H4 (cell line): Measurements from ENCODE around the gene ZNF236. TPM values are rescaled to one million over a fixed set of nuclear protein-coding genes. Genes with fewer than 3 reads are reported as not detected.

Experiments
- DNase-seq: peaks from one replicate; pipeline ENCODE4 v3.0.0-alpha.2; 2015; ENCODE audit warnings: low spot score
- total RNA-seq: library from RNA; depleted of rRNA; stranded (reverse); fragments of >200 nt; shearing (Covaris generic); gene quantifications from 2 replicates; pipeline ENCODE4 v1.2.3, GENCODE V29; 2014

ZNF236 gene
- total RNA-seq, 1 experiment from 2014 or later = 4.9 TPM

- no peak for DNase-seq
Observed at GRCh38 chr18:76972846-76973519, 150.6 kb downstream of the ZNF236 start.

- no peak for DNase-seq
Observed at GRCh38 chr18:76973520-76974266, 151.3 kb downstream of the ZNF236 start.

GRCh38 chr18:76974386-76974785 is 152.0 kb downstream of the ZNF236 start:
- DNase-seq = no peak

- no peak for DNase-seq
Observed at GRCh38 chr18:76975577-76976110, 153.3 kb downstream of the ZNF236 start.

- DNase-seq = no peak
Observed at GRCh38 chr18:76977108-76977621, 154.8 kb downstream of the ZNF236 start.

- no peak for DNase-seq
Observed at GRCh38 chr18:76977684-76978232, 155.4 kb downstream of the ZNF236 start.

GRCh38 chr18:76978616-76979015 is 156.3 kb downstream of the ZNF236 start:
- DNase-seq = no peak

- no peak for DNase-seq
Observed at GRCh38 chr18:76979111-76979751, 156.9 kb downstream of the ZNF236 start.

GRCh38 chr18:76979906-76980305 is 157.5 kb downstream of the ZNF236 start:
- no peak for DNase-seq

- no peak for DNase-seq
Observed at GRCh38 chr18:76980663-76981395, 158.5 kb downstream of the ZNF236 start.

- no peak for DNase-seq
Observed at GRCh38 chr18:76981396-76981968, 159.1 kb downstream of the ZNF236 start.

GRCh38 chr18:76982038-76982437 is 159.7 kb downstream of the ZNF236 start:
- no peak for DNase-seq

- DNase-seq = peak; percentile 76
Observed at GRCh38 chr18:76982841-76983583, 160.7 kb downstream of the ZNF236 start.

- no peak for DNase-seq
Observed at GRCh38 chr18:76983613-76984051, 161.3 kb downstream of the ZNF236 start.

GRCh38 chr18:76984193-76985155 is 162.1 kb downstream of the ZNF236 start:
- DNase-seq = no peak

- no peak for DNase-seq
Observed at GRCh38 chr18:76985156-76985950, 163.0 kb downstream of the ZNF236 start.

- no peak for DNase-seq
Observed at GRCh38 chr18:76985951-76986236, 163.5 kb downstream of the ZNF236 start.

GRCh38 chr18:76986406-76986805 is 164.0 kb downstream of the ZNF236 start:
- no peak for DNase-seq
